Suprapubic skin (tissue), 4 donors: ENCODE data around the gene SECTM1. TPM values are rescaled to one million over a fixed set of nuclear protein-coding genes. Genes with fewer than 3 reads are reported as not detected.

ENCODE experiments used
- DNase-seq, 2 donors: peaks; one replicate each; pipeline ENCODE4 v3.0.0-alpha.2; 2019; ENCODE audit warnings: low spot score in 2 of 2
- H3K27ac ChIP-seq: fragments of 200-600 bp; sonication (generic); one replicate; pipeline ENCODE4 v1.5.1; 2019
- H3K27me3 ChIP-seq: fragments of 200-600 bp; sonication (generic); one replicate; pipeline ENCODE4 v1.5.1; 2019
- H3K36me3 ChIP-seq: fragments of 200-600 bp; sonication (generic); one replicate; pipeline ENCODE4 v1.5.1; 2019
- H3K4me1 ChIP-seq: fragments of 200-600 bp; sonication (generic); one replicate; pipeline ENCODE4 v1.5.1; 2019
- H3K4me3 ChIP-seq: fragments of 200-600 bp; sonication (generic); one replicate; pipeline ENCODE4 v1.5.1; 2019; ENCODE audit warnings: mild to moderate bottlenecking
- H3K9me3 ChIP-seq: fragments of 200-600 bp; sonication (generic); one replicate; pipeline ENCODE4 v1.5.1; 2019
- EP300 ChIP-seq: sonication (generic); formaldehyde crosslinking; IDR thresholded peaks from one replicate; pipeline ENCODE4 v1.6.1; 2017; ENCODE audit warnings: antibody characterized with exemption
- POLR2A ChIP-seq, 2 donors: fragments of 450-650 bp; IDR thresholded peaks; one replicate each; pipeline ENCODE4 v1.6.1; 2017; ENCODE audit warnings: antibody characterized with exemption in 2 of 2, mild to moderate bottlenecking in 2 of 2, moderate library complexity in 2 of 2
- POLR2AphosphoS5 ChIP-seq, 3 donors: sonication (generic); formaldehyde crosslinking; IDR thresholded peaks; one replicate each; pipeline ENCODE4 v1.6.1; 2017; ENCODE audit warnings: antibody characterized with exemption in 3 of 3
- WGBS: methylation state at CpG from one replicate; pipeline ENCODE4 v1.1.5; 2018; 5-methylcytosine and 5-hydroxymethylcytosine counted together
- total RNA-seq, 4 donors: library from RNA; depleted of rRNA; stranded (reverse); fragments of >200 nt; gene quantifications; one replicate each; pipeline ENCODE4 v1.1.0, GENCODE V29; 2016
- TF ChIP-seq, protein P1 (sequence below), 2 donors: fragments of 200-600 bp in 1 of 2; fragments of 450-650 bp in 1 of 2; sonication (generic) in 1 of 2; IDR thresholded peaks; one replicate each; pipeline ENCODE4 v1.5.1; 2016 to 2019; ENCODE audit warnings: antibody characterized with exemption in 2 of 2, mild to moderate bottlenecking in 1 of 2, moderate library complexity in 1 of 2

Gene SECTM1
- total RNA-seq, 4 donors from 2014 or later, result 9.5 to 37.8 (median 16.6) TPM

DNA sequence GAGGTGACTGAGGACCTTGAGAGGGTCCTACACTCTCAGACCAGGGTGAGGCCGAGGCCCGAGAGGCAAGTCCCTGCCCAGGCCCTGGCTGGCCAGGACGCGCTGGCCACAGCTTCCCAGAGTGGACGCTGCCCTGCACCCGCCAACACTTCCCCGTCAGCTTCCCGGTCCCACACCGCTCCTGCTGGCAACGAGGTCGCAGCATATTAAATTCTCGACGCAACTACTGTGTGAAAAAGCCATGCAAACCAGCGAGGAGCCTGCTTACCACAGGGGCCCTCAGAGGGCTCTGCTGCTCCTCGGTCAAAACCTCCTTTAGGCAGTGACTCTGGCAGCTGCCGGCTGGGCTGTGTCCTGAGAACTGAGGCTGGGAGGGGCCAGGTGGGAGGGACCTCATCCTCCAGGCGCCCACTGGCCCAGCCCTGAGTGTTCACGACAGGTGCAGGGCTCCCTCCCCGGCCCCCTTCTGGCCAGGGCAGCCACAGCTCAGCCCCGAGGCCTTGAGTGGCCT is 23.3 kb upstream of the SECTM1 start:
- H3K4me3 ChIP-seq, result no peak overlapping the region
- 48% methylated on average over 4 of the region's 20 CpGs for WGBS
- TF ChIP-seq, protein P1, sequence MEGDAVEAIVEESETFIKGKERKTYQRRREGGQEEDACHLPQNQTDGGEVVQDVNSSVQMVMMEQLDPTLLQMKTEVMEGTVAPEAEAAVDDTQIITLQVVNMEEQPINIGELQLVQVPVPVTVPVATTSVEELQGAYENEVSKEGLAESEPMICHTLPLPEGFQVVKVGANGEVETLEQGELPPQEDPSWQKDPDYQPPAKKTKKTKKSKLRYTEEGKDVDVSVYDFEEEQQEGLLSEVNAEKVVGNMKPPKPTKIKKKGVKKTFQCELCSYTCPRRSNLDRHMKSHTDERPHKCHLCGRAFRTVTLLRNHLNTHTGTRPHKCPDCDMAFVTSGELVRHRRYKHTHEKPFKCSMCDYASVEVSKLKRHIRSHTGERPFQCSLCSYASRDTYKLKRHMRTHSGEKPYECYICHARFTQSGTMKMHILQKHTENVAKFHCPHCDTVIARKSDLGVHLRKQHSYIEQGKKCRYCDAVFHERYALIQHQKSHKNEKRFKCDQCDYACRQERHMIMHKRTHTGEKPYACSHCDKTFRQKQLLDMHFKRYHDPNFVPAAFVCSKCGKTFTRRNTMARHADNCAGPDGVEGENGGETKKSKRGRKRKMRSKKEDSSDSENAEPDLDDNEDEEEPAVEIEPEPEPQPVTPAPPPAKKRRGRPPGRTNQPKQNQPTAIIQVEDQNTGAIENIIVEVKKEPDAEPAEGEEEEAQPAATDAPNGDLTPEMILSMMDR (IDR thresholded peaks at IDR 0.05), result no peak
- TF ChIP-seq POLR2A (IDR thresholded peaks at IDR 0.05) (no peak), POLR2AphosphoS5 (IDR thresholded peaks at IDR 0.05) (no peak), EP300 (no peak)
- H3K36me3 ChIP-seq, result no peaks in the 10 kb centered on the region
- H3K27me3 ChIP-seq, result peaks cover 39% of the 10 kb centered on the region
- no peak overlapping the region for H3K27ac ChIP-seq
- no peaks in the 10 kb centered on the region for H3K9me3 ChIP-seq
- H3K4me1 ChIP-seq, result peaks cover 5% of the 10 kb centered on the region
- DNase-seq, result no peak

DNA sequence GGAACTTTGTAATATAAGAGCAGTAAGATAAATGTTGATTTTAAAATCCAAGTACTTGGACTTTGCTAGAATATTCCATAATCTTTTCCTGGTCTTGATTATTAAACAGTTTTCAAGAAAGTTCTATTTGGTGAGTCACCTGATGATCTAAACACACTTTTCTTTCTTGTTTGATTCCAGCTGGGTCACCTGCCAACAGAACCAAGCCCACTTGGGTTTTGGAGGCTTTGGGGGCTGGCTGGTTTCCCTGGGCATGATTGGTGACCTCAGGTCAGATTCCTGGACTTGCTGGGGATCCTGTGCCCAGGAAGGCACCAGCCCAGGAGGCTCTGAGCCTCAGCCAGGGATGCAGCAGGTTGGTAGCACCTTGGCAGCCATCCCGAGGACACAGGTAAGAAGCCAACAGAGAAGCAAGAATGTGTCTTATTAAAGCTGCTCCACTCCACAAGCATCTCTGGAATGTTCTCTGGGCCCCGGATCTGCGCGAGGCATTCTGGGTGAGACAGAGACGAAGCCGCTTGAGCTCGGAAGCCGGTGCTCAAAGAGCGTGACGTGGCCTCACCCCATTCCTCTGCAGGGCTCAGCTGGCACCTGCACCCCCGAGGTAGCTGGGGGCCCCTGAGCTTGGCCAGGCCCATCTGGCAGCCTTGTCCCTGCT is 22.3 kb upstream of the SECTM1 start:
- Histone ChIP-seq H3K36me3 (no peaks in the 10 kb centered on the region), H3K4me3 (no peak overlapping the region), H3K27me3 (peaks cover 39% of the 10 kb centered on the region), H3K9me3 (no peaks in the 10 kb centered on the region), H3K4me1 (peaks cover 11% of the 10 kb centered on the region), H3K27ac (no peak overlapping the region)
- TF ChIP-seq EP300, result no peak
- WGBS, result 42% methylated on average over 8 of the region's 11 CpGs
- DNase-seq, result no peak

GRCh38 chr17:82354804-82355308 is 21.3 kb upstream of the SECTM1 start:
- H3K27ac ChIP-seq, result no peak overlapping the region
- H3K27me3 ChIP-seq, result peaks cover 39% of the 10 kb centered on the region

DNA sequence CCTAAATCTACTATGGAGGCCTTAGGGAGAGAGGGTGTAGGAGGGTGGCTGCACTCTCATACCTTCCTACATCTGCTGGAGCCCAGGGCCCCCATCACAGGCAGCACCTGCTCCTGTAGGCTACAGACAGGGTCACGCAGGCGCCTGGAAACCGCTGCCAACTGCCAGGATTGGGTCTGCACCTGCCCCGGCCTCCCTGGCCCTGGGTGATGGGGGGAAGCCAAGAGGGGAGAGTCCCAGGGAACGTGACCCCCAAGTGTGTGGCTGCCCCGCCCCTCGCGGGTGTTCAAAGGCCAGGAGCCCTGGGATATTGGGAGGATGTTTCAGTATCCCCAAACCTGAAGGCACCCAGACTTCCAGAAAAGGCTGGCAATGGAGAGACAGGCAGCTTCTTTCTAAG is 19.9 kb upstream of the SECTM1 start:
- Histone ChIP-seq H3K27ac (no peak overlapping the region), H3K4me1 (peaks cover 21% of the 10 kb centered on the region), H3K9me3 (no peaks in the 10 kb centered on the region), H3K36me3 (no peaks in the 10 kb centered on the region), H3K4me3 (no peak overlapping the region), H3K27me3 (peaks cover 28% of the 10 kb centered on the region)
- no peak for DNase-seq
- 84% methylated on average over 5 of the region's 8 CpGs for WGBS
- TF ChIP-seq POLR2AphosphoS5 (IDR thresholded peaks at IDR 0.05), result no peak
- TF ChIP-seq EP300, result no peak
- TF ChIP-seq, protein P1 (IDR thresholded peaks at IDR 0.05), result no peak
- TF ChIP-seq POLR2A (IDR thresholded peaks at IDR 0.05), result no peak

More at GRCh38 chr17:82354804-82355308, 21.3 kb upstream of the SECTM1 start:
- no peak overlapping the region for H3K4me3 ChIP-seq
- TF ChIP-seq POLR2AphosphoS5 (IDR thresholded peaks at IDR 0.05) (no peak), EP300 (no peak), POLR2A (IDR thresholded peaks at IDR 0.05) (no peak)
- TF ChIP-seq, protein P1 (IDR thresholded peaks at IDR 0.05), result no peak
- DNase-seq, result no peak
- H3K36me3 ChIP-seq, result no peaks in the 10 kb centered on the region
- peaks cover 13% of the 10 kb centered on the region for H3K4me1 ChIP-seq
- H3K9me3 ChIP-seq, result no peaks in the 10 kb centered on the region
- 84% methylated on average over 7 of the region's 7 CpGs for WGBS

DNA sequence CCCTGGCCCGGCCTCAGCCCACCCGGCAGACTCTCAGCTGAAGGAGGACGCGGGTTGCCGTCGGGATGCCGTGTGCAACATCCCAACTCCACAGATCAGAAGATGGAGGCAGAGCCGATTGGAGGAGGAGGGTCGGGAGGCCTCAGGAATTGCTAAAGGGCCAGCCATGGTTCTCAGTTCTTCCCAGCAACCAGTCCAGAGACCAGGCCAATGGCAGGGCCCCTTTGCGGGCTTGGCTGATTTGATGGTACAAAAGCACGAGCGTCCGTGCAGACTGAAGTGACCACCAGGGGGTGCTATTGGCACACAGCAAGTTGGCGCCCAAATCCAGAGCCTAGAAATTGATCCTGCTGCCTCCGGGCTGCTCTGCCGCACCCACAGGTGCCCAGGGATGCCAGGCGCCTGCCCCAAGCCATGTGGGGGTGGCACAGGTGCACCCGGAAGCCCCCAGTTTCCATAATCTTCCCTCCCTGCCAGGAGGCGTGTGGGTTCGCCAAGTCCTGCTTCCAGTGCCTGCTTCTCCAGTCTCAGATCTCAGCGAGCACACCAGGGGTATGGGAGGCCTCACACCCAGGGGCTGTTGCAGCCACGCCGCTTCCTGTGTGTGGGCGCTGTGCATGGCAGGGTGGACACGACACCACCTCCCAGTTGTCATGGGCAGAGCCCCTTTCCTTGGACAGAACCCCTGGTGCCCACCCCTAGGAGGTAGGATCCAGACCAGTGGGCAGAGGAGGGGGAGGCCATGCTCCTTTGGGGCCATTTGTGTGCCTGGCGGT is 18.3 kb upstream of the SECTM1 start:
- Histone ChIP-seq H3K27me3 (peaks cover 18% of the 10 kb centered on the region), H3K4me1 (peaks cover 21% of the 10 kb centered on the region), H3K9me3 (no peaks in the 10 kb centered on the region), H3K27ac (no peak overlapping the region), H3K4me3 (no peak overlapping the region), H3K36me3 (no peaks in the 10 kb centered on the region)
- TF ChIP-seq POLR2A (IDR thresholded peaks at IDR 0.05), result no peak
- no peak for TF ChIP-seq POLR2AphosphoS5 (IDR thresholded peaks at IDR 0.05)
- TF ChIP-seq EP300, result no peak
- TF ChIP-seq, protein P1 (IDR thresholded peaks at IDR 0.05), result peak; percentile 95
- peak in 1 of 2 donors; percentile 91 for DNase-seq
- WGBS, result 7% methylated on average over 11 of the region's 26 CpGs
